HG02938 (cell line): ENCODE measurements around the gene PTPRN2.
"Not testable (repeated sequence)": the region's sequence is repeated elsewhere in the genome, so short reads cannot be mapped to it uniquely, and the experiment has no call there.

ENCODE experiments used
- ATAC-seq: cut with Tn5 transposase; IDR thresholded peaks from one replicate; pipeline ENCODE4 v1.9.1; 2021; ENCODE audit warnings: mild to moderate bottlenecking, moderate library complexity; ENCODE audit not compliant: unreplicated experiment

PTPRN2 gene

DNA sequence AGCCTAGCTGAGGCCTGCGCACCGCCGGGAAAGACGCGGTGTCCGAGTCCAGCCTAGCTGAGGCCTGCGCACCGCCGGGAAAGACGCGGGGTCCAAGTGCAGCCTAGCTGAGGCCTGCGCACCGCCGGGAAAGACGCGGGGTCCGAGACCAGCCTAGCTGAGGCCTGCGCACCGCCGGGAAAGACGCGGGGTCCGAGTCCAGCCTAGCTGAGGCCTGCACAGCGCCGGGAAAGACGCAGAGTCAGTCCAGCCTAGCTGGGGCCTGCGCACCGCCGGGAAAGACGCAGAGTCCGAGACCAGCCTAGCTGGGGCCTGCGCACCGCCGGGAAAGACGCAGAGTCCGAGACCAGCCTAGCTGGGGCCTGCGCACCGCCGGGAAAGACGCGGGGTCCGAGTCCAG lies 161.9 kb downstream of the PTPRN2 start:
- not testable (repeated sequence) for ATAC-seq

DNA sequence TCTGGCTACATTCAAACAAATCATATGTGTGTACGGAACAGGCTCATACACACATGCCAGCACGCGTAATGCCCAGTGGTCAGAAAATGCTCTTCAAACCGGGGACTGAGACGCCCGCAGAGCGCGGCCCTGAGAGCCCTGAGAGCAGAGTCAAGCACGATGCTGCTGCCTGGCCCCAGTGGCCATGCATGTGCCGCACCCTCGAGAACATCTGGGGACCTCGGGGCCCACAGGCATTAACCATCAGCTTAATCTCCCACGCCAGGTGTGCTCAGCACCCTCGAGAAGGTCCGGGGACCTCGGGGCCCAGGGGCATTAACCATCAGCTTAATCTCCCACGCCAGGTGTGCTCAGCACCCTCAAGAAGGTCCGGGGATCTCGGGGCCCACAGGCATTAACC lies 163.1 kb downstream of the PTPRN2 start:
- no peak for ATAC-seq

GRCh38 chr7:158424011-158424410 lies 163.6 kb downstream of the PTPRN2 start:
- no peak for ATAC-seq

DNA sequence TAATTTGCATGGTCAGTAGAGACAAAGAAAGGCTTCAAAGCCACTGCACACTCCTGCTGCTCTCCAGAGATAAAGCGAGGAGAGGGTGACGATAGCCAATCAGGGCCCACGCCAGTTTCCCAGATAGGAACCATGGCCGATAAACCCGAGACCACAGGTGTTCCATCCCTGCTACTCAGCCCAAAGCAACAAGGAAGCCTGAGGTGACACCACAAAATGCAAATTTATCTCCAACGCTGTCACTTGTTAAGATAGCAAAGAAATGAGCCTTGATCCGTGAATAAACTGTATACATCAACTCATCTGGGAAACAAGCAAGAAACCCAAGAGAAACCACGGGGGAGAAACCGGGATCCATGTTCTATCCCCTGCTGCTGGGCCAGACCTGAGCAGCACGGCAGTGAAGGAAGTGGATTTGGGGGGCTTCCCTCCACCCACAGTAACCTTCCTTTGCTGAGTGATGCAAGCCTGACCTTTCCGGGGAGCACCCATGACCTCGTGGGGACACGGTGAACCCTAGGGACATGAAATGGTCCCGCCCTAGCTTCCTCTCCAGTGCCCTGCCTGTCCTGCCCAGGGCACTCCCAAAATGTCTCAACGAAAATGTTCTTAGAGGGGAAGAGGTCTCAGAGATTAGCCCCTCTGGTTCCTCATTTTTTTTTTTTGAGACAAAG lies 164.6 kb downstream of the PTPRN2 start:
- ATAC-seq, result no peak

- no peak for ATAC-seq
These were observed 165.3 kb downstream of the PTPRN2 start for GRCh38 chr7:158422196-158422886.

DNA sequence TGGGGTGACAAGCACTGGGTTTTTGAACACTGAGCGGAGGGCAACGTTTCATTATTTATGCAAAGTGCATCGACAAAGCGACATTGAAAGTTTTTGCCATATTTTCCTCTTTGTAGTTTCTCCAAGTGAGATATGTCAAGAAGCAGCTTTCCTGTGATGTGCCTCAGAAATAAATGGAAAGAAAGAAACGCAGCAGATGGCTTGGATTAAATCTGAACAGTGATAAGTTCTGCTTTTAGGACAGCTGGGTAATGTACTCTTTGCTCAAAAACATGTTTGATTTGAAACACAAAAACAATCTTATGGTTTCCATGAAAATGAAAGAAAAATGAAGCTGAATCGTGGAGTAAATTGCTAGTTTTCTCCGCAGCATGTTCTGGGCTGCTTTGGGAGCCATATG lies 166.3 kb downstream of the PTPRN2 start:
- no peak for ATAC-seq

- ATAC-seq, result no peak
These were observed 166.9 kb downstream of the PTPRN2 start for GRCh38 chr7:158420591-158421340.

GRCh38 chr7:158419238-158419785 lies 168.3 kb downstream of the PTPRN2 start:
- ATAC-seq, result no peak

DNA sequence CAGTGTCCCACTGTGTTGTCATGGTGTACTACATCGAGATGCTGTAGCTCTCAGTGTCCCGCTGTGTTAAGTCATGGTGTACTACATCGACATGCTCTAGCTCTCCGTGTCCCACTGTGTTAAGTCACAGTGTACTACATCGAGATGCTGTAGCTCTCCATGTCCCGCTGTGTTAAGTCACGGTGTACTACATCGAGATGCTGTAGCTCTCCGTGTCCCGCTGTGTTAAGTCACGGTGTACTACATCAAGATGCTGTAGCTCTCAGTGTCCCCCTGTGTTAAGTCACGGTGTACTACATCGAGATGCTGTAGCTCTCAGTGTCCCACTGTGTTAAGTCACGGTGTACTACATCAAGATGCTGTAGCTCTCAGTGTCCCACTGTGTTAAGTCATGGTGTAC lies 169.2 kb downstream of the PTPRN2 start:
- ATAC-seq, result not testable (repeated sequence)

DNA sequence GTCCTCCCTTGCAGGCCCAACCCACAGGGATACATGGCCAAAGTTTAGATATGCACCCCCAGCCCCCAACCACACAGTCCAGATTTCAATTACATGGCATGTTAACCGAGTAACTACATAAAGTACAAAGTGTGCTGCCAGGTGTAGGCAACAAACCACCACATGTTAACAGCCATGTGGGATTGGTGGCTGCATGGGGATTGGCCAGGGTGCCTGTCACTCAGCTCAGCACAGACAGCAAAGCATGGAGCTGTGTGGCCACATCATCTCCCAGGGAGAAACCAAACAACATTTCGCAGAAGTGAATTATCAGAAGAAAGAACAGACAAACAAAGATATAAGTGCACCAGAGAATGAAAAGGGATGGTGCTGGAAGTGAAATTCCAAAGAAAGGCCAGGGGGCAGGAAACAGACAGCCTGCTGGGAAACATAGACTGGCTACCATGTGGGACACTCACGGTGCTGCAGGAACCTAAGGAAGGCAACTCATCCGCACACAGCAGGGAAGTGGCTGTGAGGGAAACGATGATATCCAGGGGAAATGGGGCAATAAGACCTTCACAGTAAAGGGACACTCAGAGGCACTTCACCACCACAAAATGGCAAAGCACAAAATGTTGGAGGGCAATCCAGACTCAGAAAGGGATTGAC lies 171.2 kb downstream of the PTPRN2 start:
- ATAC-seq, result no peak

GRCh38 chr7:158415316-158415715 lies 172.3 kb downstream of the PTPRN2 start:
- no peak for ATAC-seq

- ATAC-seq, result no peak
These were observed 173.1 kb downstream of the PTPRN2 start for GRCh38 chr7:158414486-158414961.

DNA sequence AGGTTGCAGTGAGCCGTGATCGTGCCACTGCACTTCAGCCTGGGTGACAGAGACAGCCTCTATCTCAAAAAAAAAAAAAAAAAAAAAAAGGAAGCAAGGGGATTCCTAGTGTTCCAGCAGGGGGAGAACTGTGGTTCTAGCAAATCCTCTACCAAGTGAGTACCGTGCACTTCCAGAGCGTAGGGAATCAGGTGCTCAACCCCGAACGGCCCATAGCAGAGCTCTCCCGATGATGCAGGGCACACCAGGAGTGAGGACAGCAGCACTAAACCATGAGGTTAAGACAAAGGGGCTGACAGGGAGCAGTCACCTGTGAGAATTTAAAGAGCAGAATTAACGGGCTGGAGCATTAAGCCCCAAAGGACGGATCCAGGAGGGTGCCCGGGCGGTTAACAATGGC lies 173.6 kb downstream of the PTPRN2 start:
- no peak for ATAC-seq

GRCh38 chr7:158411232-158411950 lies 176.2 kb downstream of the PTPRN2 start:
- ATAC-seq, result no peak

GRCh38 chr7:158410720-158411119 lies 176.9 kb downstream of the PTPRN2 start:
- ATAC-seq, result no peak

DNA sequence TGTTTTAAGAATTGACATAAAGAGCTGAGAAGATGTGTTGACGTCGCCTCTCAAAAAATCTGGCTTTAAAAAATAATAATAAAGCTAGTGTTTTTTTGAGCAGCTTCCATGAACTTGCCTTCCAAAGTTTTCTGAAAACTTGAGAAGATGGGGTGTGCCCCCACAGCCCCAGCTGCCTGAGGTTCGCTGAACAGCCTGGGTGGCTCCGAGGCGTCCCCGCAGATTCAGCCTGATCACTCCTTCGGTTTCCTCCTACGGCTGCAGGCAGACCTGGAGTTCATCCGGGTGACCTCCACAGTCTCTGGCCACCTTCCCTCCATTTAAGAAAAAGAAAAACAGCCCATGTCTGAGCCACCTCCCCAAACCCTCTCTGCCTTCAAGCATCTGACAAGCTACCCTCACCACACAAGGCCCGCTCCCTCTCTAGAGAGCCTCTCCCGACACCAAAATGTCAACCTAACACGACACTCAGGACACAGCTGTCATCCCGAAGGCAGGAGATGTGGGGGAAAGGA lies 177.8 kb downstream of the PTPRN2 start:
- ATAC-seq, result no peak

GRCh38 chr7:158409120-158409519 lies 178.5 kb downstream of the PTPRN2 start:
- ATAC-seq, result no peak

- ATAC-seq, result no peak
These were observed 179.2 kb downstream of the PTPRN2 start for GRCh38 chr7:158408318-158408920.

GRCh38 chr7:158407581-158408317 lies 179.9 kb downstream of the PTPRN2 start:
- ATAC-seq, result no peak
